H9 (cell line): ENCODE data around the gene SPRR5. TPM values are rescaled to one million over a fixed set of nuclear protein-coding genes. Genes with fewer than 3 reads are reported as not detected.

Experiments used
- DNase-seq: peaks from one replicate; pipeline ENCODE4 v3.0.0-alpha.2; 2017
- H2AFZ ChIP-seq: one replicate; pipeline ENCODE4 v1.6.1; 2013; ENCODE audit warnings: mild to moderate bottlenecking, low read length, control low read depth, moderate library complexity
- H2AK5ac ChIP-seq: 2 replicates; pipeline ENCODE4 v1.6.1; 2013; ENCODE audit warnings: low read length, control low read depth, mixed read lengths; ENCODE audit not compliant: insufficient read length
- H2BK120ac ChIP-seq: one replicate; pipeline ENCODE4 v1.6.1; 2013; ENCODE audit warnings: low read depth, mild to moderate bottlenecking, low read length, control low read depth, inconsistent platforms; ENCODE audit not compliant: poor library complexity, severe bottlenecking
- H2BK12ac ChIP-seq: 2 replicates; pipeline ENCODE4 v1.6.1; 2013; ENCODE audit warnings: low read length, control low read depth, mixed read lengths, low read depth; ENCODE audit not compliant: insufficient read length
- H2BK15ac ChIP-seq: 2 replicates; pipeline ENCODE4 v1.6.1; 2013; ENCODE audit warnings: low read depth, low read length, control low read depth
- H2BK20ac ChIP-seq: one replicate; pipeline ENCODE4 v1.6.1; 2013; ENCODE audit warnings: low read depth, mild to moderate bottlenecking, low read length, control low read depth, inconsistent platforms; ENCODE audit not compliant: poor library complexity, severe bottlenecking
- H2BK5ac ChIP-seq: 2 replicates; pipeline ENCODE4 v1.6.1; 2013; ENCODE audit warnings: low read length, control low read depth, mixed read lengths; ENCODE audit not compliant: insufficient read length
- H3K14ac ChIP-seq: 2 replicates; pipeline ENCODE4 v1.6.1; 2013; ENCODE audit warnings: low read length, control low read depth; ENCODE audit not compliant: insufficient read depth
- H3K18ac ChIP-seq: 2 replicates; pipeline ENCODE4 v1.6.1; 2013; ENCODE audit warnings: low read depth, mild to moderate bottlenecking, mixed read lengths, low read length, control low read depth; ENCODE audit not compliant: insufficient read length
- H3K23ac ChIP-seq: 2 replicates; pipeline ENCODE4 v1.6.1; 2013; ENCODE audit warnings: low read length, control low read depth, mixed read lengths, low read depth; ENCODE audit not compliant: insufficient read length
- H3K23me2 ChIP-seq: 2 replicates; pipeline ENCODE4 v1.6.1; 2013; ENCODE audit warnings: low read depth, mild to moderate bottlenecking, mixed read lengths, low read length, control low read depth; ENCODE audit not compliant: insufficient read length, poor library complexity, severe bottlenecking
- H3K27ac ChIP-seq: 2 replicates; pipeline ENCODE4 v1.5.1; 2013; ENCODE audit warnings: low read length, control low read depth, mixed read lengths, low read depth; ENCODE audit not compliant: insufficient read length
- H3K27me3 ChIP-seq: 2 replicates; pipeline ENCODE4 v1.6.1; 2013; ENCODE audit warnings: low read length, control low read depth, inconsistent platforms; ENCODE audit not compliant: insufficient read depth
- H3K4ac ChIP-seq: 2 replicates; pipeline ENCODE4 v1.6.1; 2013; ENCODE audit warnings: low read depth, mild to moderate bottlenecking, control low read depth, inconsistent platforms, low read length, moderate library complexity
- H3K4me1 ChIP-seq: 2 replicates; pipeline ENCODE4 v1.6.1; 2013; ENCODE audit warnings: low read length, control low read depth, inconsistent platforms; ENCODE audit not compliant: insufficient read depth
- H3K4me2 ChIP-seq: 2 replicates; pipeline ENCODE4 v1.6.1; 2013; ENCODE audit warnings: low read length, control low read depth, mixed read lengths; ENCODE audit not compliant: insufficient read length, insufficient read depth
- H3K56ac ChIP-seq: 2 replicates; pipeline ENCODE4 v1.6.1; 2013; ENCODE audit warnings: low read depth, mild to moderate bottlenecking, mixed read lengths, low read length, control low read depth; ENCODE audit not compliant: insufficient read length
- H3K79me1 ChIP-seq: 2 replicates; pipeline ENCODE4 v1.6.1; 2013; ENCODE audit warnings: low read depth, mild to moderate bottlenecking, moderate library complexity, low read length, control low read depth, inconsistent platforms; ENCODE audit not compliant: insufficient read depth, poor library complexity, severe bottlenecking
- H3K79me2 ChIP-seq: 2 replicates; pipeline ENCODE4 v1.6.1; 2013; ENCODE audit warnings: low read length, control low read depth, inconsistent platforms; ENCODE audit not compliant: insufficient read depth
- H3K9ac ChIP-seq: 2 replicates; pipeline ENCODE4 v1.6.1; 2013; ENCODE audit warnings: low read length, control low read depth, mixed read lengths; ENCODE audit not compliant: insufficient read length; ENCODE audit errors: extremely low read depth
- H3K9me3 ChIP-seq: one replicate; pipeline ENCODE4 v1.6.1; 2013; ENCODE audit warnings: low read depth, low read length, inconsistent platforms; ENCODE audit not compliant: control insufficient read depth
- H3T11ph ChIP-seq: one replicate; pipeline ENCODE4 v1.6.1; 2013; ENCODE audit warnings: mild to moderate bottlenecking, low read length, control low read depth, inconsistent platforms
- H4K20me1 ChIP-seq: one replicate; pipeline ENCODE4 v1.6.1; 2013; ENCODE audit not compliant: control insufficient read depth, insufficient read length, insufficient read depth
- H4K5ac ChIP-seq: 2 replicates; pipeline ENCODE4 v1.6.1; 2013; ENCODE audit warnings: low read depth, mild to moderate bottlenecking, mixed read lengths, low read length, control low read depth; ENCODE audit not compliant: insufficient read length
- H4K8ac ChIP-seq: replicated peaks from 2 replicates; pipeline ENCODE4 v1.6.1; 2013; ENCODE audit warnings: low read length, control low read depth, mixed read lengths, low read depth; ENCODE audit not compliant: insufficient read length
- H4K91ac ChIP-seq: 2 replicates; pipeline ENCODE4 v1.6.1; 2013; ENCODE audit warnings: low read depth, mild to moderate bottlenecking, moderate library complexity, mixed read lengths, low read length, control low read depth; ENCODE audit not compliant: insufficient read length
- H3K27ac Mint-ChIP-seq, 3 experiments: 2 replicates in 2 of 3; 3 replicates in 1 of 3; pipeline ENCODE4 v1.8.0; 2020 to 2021; ENCODE audit warnings: mixed read lengths in 3 of 3, mild to moderate bottlenecking in 1 of 3, moderate library complexity in 1 of 3
- H3K27me3 Mint-ChIP-seq: 2 replicates; pipeline ENCODE4 v1.8.0; 2021; ENCODE audit warnings: low read depth, mild to moderate bottlenecking, moderate library complexity, mixed read lengths
- H3K36me3 Mint-ChIP-seq, 3 experiments: 2 replicates in 2 of 3; 3 replicates in 1 of 3; pipeline ENCODE4 v1.8.0; 2020 to 2021; ENCODE audit warnings: low read depth in 3 of 3, mixed read lengths in 3 of 3; ENCODE audit not compliant: insufficient read depth in 1 of 3
- H3K4me1 Mint-ChIP-seq, 2 experiments: 2 replicates each; pipeline ENCODE4 v1.8.0; 2020; ENCODE audit warnings: mixed read lengths in 2 of 2
- H3K4me3 Mint-ChIP-seq, 2 experiments: 2 replicates in 1 of 2; 3 replicates in 1 of 2; pipeline ENCODE4 v1.8.0; 2020 to 2021; ENCODE audit warnings: mild to moderate bottlenecking in 2 of 2, mixed read lengths in 2 of 2, moderate library complexity in 1 of 2
- H3K9me3 Mint-ChIP-seq, 2 experiments: 2 replicates in 1 of 2; 3 replicates in 1 of 2; pipeline ENCODE4 v1.8.0; 2020; ENCODE audit warnings: mild to moderate bottlenecking in 2 of 2, mixed read lengths in 2 of 2, moderate library complexity in 1 of 2
- CTCF ChIP-seq: fragments of 200-600 bp; sonication (generic); conservative IDR thresholded peaks from 3 replicates; pipeline ENCODE4 v1.8.0; 2021; ENCODE audit warnings: antibody characterized with exemption, mild to moderate bottlenecking
- WGBS: extraction: QIAGEN DNeasy Blood & Tissue Kit; methylation state at CpG from one replicate; pipeline ENCODE4 v1.1.7; 2013; ENCODE audit warnings: missing lambda C conversion rate, low lambda C conversion rate, mixed read lengths; ENCODE audit not compliant: insufficient read length; ENCODE audit errors: extremely low coverage; 5-methylcytosine and 5-hydroxymethylcytosine counted together
- total RNA-seq: library from RNA; stranded (reverse); gene quantifications from 2 replicates; pipeline ENCODE4 v1.2.1, GENCODE V29; 2021

SPRR5 gene
- total RNA-seq, 1 experiment from 2014 or later = not detected

DNA sequence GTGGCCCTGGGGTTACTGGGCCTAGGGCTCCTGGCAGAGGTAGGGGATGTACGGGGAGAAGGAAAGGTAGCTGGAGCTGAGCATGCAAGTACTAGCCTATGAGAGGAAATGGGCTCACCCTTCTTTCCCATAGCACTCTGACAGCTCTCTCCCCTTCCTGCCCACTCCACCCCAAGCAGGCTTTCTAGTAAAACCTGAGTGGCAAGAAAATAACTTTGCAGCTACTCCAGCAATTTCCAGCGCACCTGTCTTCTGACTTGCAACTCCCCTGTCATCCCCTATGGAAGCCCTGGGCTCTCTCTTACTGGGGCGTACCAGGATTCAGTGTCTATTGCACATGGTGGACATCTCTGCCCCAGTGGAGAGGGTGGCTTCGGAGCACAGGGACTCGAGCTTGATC is 45.4 kb upstream of the SPRR5 start:
- no peak overlapping the region for H4K5ac ChIP-seq
- H2AFZ ChIP-seq = no peak overlapping the region
- no peaks in the 10 kb centered on the region for H3K79me1 ChIP-seq
- H3K27me3 Mint-ChIP-seq = peaks cover 7% of the 10 kb centered on the region; the same call in 1 of the 2 replicates
- peaks cover 70 to 87% of the 10 kb centered on the region in 2 experiments for H3K9me3 Mint-ChIP-seq
- H3K4me1 ChIP-seq = no peaks in the 10 kb centered on the region; the same call in 1 of the 2 replicates
- WGBS = no CpG with 5 or more reads among the region's 5 CpGs
- no peak overlapping the region for H3K14ac ChIP-seq
- H2BK15ac ChIP-seq = no peak overlapping the region
- no peak overlapping the region for H2AK5ac ChIP-seq
- H3K27me3 ChIP-seq = no peaks in the 10 kb centered on the region
- no peak overlapping the region for H2BK5ac ChIP-seq
- no peak overlapping the region for H3K23ac ChIP-seq
- no peak overlapping the region for H3K56ac ChIP-seq
- H2BK120ac ChIP-seq = no peak overlapping the region
- H4K20me1 ChIP-seq = no peaks in the 10 kb centered on the region
- no peak overlapping the region for H4K8ac ChIP-seq
- no peak overlapping the region for H4K91ac ChIP-seq
- peaks cover 0 to 31% (median 0%) of the 10 kb centered on the region in 3 experiments; a peak in 4 of 7 replicates for H3K36me3 Mint-ChIP-seq
- no peak overlapping the region for H3K4me2 ChIP-seq
- DNase-seq = no peak
- no peaks in the 10 kb centered on the region for H3K9me3 ChIP-seq
- TF ChIP-seq CTCF = no peak
- no peak overlapping the region for H3K4me3 Mint-ChIP-seq
- H3K23me2 ChIP-seq = no peaks in the 10 kb centered on the region
- H3T11ph ChIP-seq = no peak overlapping the region
- H3K18ac ChIP-seq = no peak overlapping the region
- H3K27ac Mint-ChIP-seq = no peak overlapping the region
- no peak overlapping the region for H3K9ac ChIP-seq
- no peak overlapping the region for H3K4ac ChIP-seq
- H2BK20ac ChIP-seq = no peak overlapping the region
- H3K27ac ChIP-seq = no peak overlapping the region
- H2BK12ac ChIP-seq = no peak overlapping the region
- no peaks in the 10 kb centered on the region for H3K79me2 ChIP-seq
- H3K4me1 Mint-ChIP-seq = no peaks in the 10 kb centered on the region
